Activated CD8-positive, alpha-beta T cell treated with anti-CD3 and anti-CD28 coated beads for 36 hours (primary cell): Measurements from ENCODE around the gene PTOV1. TPM values are rescaled to one million over a fixed set of nuclear protein-coding genes. Genes with fewer than 3 reads are reported as not detected.

Experiments
- ATAC-seq: fragments of 200-7000 bp; cut with Tn5 transposase; one replicate; pipeline ENCODE4 v1.10.0; 2021; ENCODE audit warnings: mild to moderate bottlenecking, moderate library complexity
- CTCF ChIA-PET: fragments of 350-600 bp; sonication (Branson Sonifier 250); formaldehyde crosslinking; loops from one replicate; lab custom pipeline; 2021; ENCODE audit warnings: antibody characterized with exemption; lab: Charles Lee
- POLR2A ChIA-PET: fragments of 350-600 bp; sonication (Branson Sonifier 250); formaldehyde crosslinking; loops from one replicate; lab custom pipeline; 2021; ENCODE audit warnings: antibody characterized with exemption; lab: Charles Lee
- DNase-seq: peaks from one replicate; pipeline ENCODE4 v3.0.0-alpha.2; 2020
- H3K27ac Mint-ChIP-seq: one replicate; pipeline ENCODE4 v1.8.0; 2021; ENCODE audit warnings: mild to moderate bottlenecking, mixed read lengths
- H3K27me3 Mint-ChIP-seq: one replicate; pipeline ENCODE4 v1.8.0; 2021; ENCODE audit warnings: mixed read lengths
- H3K36me3 Mint-ChIP-seq: one replicate; pipeline ENCODE4 v1.8.0; 2021; ENCODE audit warnings: low read depth, mixed read lengths
- H3K4me1 Mint-ChIP-seq: one replicate; pipeline ENCODE4 v1.8.0; 2021; ENCODE audit warnings: low read depth, mixed read lengths
- H3K4me3 Mint-ChIP-seq: one replicate; pipeline ENCODE4 v1.8.0; 2021; ENCODE audit warnings: mild to moderate bottlenecking, moderate library complexity, mixed read lengths
- H3K9me3 Mint-ChIP-seq: one replicate; pipeline ENCODE4 v1.8.0; 2021; ENCODE audit warnings: mixed read lengths
- CTCF ChIP-seq: fragments of 200-600 bp; IDR thresholded peaks from one replicate; pipeline ENCODE4 v1.8.0; 2022; ENCODE audit warnings: antibody characterized with exemption, mild to moderate bottlenecking
- intact Hi-C: fragments of 100-400 bp; cut with micrococcal nuclease; formaldehyde crosslinking; loops from one replicate; pipeline ENCODE4 v1.10.0; 2022
- total RNA-seq, 2 experiments: library from RNA; stranded (reverse); gene quantifications; one replicate each; pipeline ENCODE4 v1.2.3, GENCODE V29; 2021

The PTOV1 gene
- total RNA-seq, 2 experiments from 2014 or later: 87.4 to 88.5 TPM

- DNase-seq: no peak
- H3K27ac Mint-ChIP-seq: no peak overlapping the region
- no peak for ATAC-seq
Measured at GRCh38 chr19:49860336-49861102, 9.6 kb downstream of the PTOV1 start.

GRCh38 chr19:49861107-49861506, 10.1 kb downstream of the PTOV1 start:
- ChIA-PET CTCF (no interaction called here), POLR2A (interaction anchor here (1.8 kb wide), 1 partner anchor 9 kb away, joined by 7 read pairs; no protein-coding TSS in a partner anchor)
- no peak for TF ChIP-seq CTCF
- ATAC-seq (no peak), DNase-seq (no peak)
- Mint-ChIP-seq H3K27me3 (no peaks in the 10 kb centered on the region), H3K4me1 (peaks cover 16% of the 10 kb centered on the region), H3K27ac (no peak overlapping the region), H3K36me3 (peaks cover 29% of the 10 kb centered on the region), H3K4me3 (no peak overlapping the region), H3K9me3 (no peaks in the 10 kb centered on the region)
- intact Hi-C loops: no loop called here

More at GRCh38 chr19:49860336-49861102, 9.6 kb downstream of the PTOV1 start:
- ChIA-PET POLR2A (interaction anchor here (1.8 kb wide), 1 partner anchor 9 kb away, joined by 7 read pairs; no protein-coding TSS in a partner anchor), CTCF (no interaction called here)
- H3K36me3 Mint-ChIP-seq: peaks cover 25% of the 10 kb centered on the region
- H3K4me1 Mint-ChIP-seq: peaks cover 13% of the 10 kb centered on the region
- H3K9me3 Mint-ChIP-seq: no peaks in the 10 kb centered on the region
- TF ChIP-seq CTCF: no peak
- no peak overlapping the region for H3K4me3 Mint-ChIP-seq
- H3K27me3 Mint-ChIP-seq: no peaks in the 10 kb centered on the region
- intact Hi-C loops: no loop called here

DNA sequence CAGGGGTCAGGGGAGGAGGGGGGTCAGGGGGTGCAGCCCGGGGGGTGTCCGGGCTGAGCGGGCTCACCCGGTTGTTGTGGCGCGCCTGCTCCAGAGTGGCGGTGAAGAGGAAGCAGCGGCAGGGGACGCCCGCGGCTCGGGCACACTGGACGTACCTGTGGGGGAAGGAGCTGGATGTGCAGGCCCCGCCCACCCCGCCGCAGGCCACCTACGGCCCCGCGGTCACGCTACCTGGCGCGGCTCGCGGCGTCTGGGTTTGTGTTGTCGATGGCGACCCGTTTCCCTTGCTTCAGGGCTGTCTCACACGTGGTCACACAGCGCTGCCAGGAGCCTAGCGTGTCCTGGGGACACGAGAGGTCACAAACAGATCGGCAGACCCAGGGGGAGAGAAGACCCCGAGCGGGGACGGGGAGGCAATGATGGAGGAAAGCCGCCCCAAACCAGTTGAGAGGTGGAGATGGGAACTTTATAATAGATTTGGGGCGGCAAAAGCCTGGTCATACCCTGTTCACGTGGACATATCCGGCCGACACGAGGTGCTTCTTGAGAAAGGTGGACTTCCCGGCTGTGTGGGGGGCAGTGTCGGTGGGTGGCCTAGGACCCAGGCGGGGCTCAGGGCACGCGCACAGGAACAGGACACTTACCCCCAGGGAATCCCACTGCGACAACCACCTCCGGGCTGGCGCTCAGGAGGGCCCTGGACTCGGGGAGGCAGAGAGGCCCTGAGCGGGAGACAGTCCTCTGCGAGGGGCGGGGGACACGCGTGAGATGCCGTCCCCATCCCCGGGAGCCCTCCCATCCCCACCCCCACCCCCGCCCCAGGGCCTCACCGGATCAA, 10.8 kb downstream of the PTOV1 start:
- intact Hi-C loops: no loop called here
- DNase-seq (no peak), ATAC-seq (no peak)
- Mint-ChIP-seq H3K36me3 (peaks cover 34% of the 10 kb centered on the region), H3K27me3 (no peaks in the 10 kb centered on the region), H3K9me3 (no peaks in the 10 kb centered on the region), H3K4me1 (peaks cover 22% of the 10 kb centered on the region), H3K4me3 (no peak overlapping the region), H3K27ac (no peak overlapping the region)
- ChIA-PET POLR2A (interaction anchor here (1.8 kb wide), 1 partner anchor 10 kb away, joined by 7 read pairs; no protein-coding TSS in a partner anchor), CTCF (no interaction called here)
- TF ChIP-seq CTCF: no peak

DNA sequence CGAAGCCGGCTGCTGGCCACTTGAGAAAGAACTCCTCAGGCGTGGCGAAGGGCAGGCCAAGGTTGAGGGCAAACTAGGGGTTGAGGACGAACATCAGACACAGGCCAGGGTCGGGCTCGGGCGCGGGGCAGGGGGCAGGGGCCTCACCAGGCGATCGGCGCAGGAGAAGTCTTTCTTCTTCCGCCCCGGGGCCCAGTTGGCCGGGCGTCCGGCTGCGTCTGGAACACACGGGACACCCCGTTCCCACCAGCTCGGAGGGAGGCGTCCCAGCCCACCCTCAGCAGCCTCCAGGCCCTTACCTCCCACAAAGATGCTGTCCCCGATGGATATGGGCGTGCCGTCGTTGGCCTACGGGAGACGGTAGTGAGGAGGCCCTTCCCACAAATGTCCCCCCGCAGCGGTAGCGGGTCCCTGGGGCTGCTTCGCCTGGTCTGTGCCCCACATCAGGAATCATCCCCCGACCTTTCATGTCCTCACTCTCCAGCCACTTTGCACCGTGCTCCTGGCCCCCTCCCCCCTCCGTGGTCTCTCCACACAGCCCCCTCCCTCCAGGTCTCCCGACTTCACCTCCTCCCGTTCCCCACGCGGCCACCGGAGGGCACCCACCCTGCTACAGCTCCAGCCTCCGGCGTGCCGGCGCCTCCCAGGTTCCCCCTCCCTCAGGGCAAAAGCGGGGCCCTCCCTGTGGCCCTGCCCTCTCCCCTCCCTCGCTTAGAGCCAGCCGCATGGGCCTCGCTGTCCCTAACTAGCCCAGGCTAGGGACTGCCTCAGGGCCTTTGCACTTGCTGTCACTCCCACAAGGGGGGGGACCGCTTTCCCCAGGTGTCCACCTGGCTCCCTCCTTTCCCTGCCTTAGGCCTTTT, 11.7 kb downstream of the PTOV1 start:
- H3K27me3 Mint-ChIP-seq: no peaks in the 10 kb centered on the region
- H3K27ac Mint-ChIP-seq: no peak overlapping the region
- ChIA-PET CTCF (interaction anchor here (0.6 kb wide), 1 partner anchor 122 kb away, joined by 3 read pairs; no protein-coding TSS in a partner anchor), POLR2A (interaction anchor here (5.9 kb wide), 1 partner anchor 9 kb away, joined by 64 read pairs; the partner anchor contains the start of gene PTOV1)
- peaks cover 25% of the 10 kb centered on the region for H3K4me1 Mint-ChIP-seq
- DNase-seq: no peak
- intact Hi-C loops: no loop called here
- no peak for ATAC-seq
- H3K9me3 Mint-ChIP-seq: no peaks in the 10 kb centered on the region
- TF ChIP-seq CTCF: no peak
- no peak overlapping the region for H3K4me3 Mint-ChIP-seq
- H3K36me3 Mint-ChIP-seq: peaks cover 35% of the 10 kb centered on the region
